B cell (primary cell): ENCODE measurements around the gene PALB2. TPM values are rescaled to one million over a fixed set of nuclear protein-coding genes. Genes with fewer than 3 reads are reported as not detected.

Source experiments
- ATAC-seq: fragments of 200-7000 bp; cut with Tn5 transposase; one replicate; pipeline ENCODE4 v1.10.0; 2021; ENCODE audit warnings: low read depth, mild to moderate bottlenecking, moderate number of reproducible peaks, moderate library complexity
- CTCF ChIA-PET: fragments of 350-600 bp; sonication (Branson Sonifier 250); formaldehyde crosslinking; loops from one replicate; lab custom pipeline; 2021; ENCODE audit warnings: antibody characterized with exemption, inconsistent platforms; lab: Charles Lee
- POLR2A ChIA-PET: fragments of 350-600 bp; sonication (Branson Sonifier 250); formaldehyde crosslinking; loops from one replicate; lab custom pipeline; 2021; ENCODE audit warnings: antibody characterized with exemption; lab: Charles Lee
- DNase-seq: peaks from one replicate; pipeline ENCODE4 v3.0.0; 2013
- H2AFZ ChIP-seq: 2 replicates; pipeline ENCODE4 v1.6.1; 2012; ENCODE audit warnings: mild to moderate bottlenecking, low read depth, low read length; ENCODE audit not compliant: insufficient read depth, poor library complexity, severe bottlenecking
- H3K27ac ChIP-seq, 2 donors: 1 replicate in 1 of 2; 2 replicates in 1 of 2; pipeline ENCODE4 v1.5.1; 2012 to 2013; ENCODE audit warnings: low read length in 2 of 2, mild to moderate bottlenecking in 2 of 2, moderate library complexity in 1 of 2
- H3K27me3 ChIP-seq, 4 experiments: fragments of 200-600 bp in 1 of 4; sonication (generic) in 1 of 4; replicated peaks in 1 of 4; 1 replicate in 2 of 4; 2 replicates in 2 of 4; pipeline versions ENCODE4 v1.6.1 to v1.7.0; 2013 to 2016; ENCODE audit warnings: low read length in 3 of 4, mild to moderate bottlenecking in 2 of 4, mixed read lengths in 1 of 4, moderate library complexity in 1 of 4; ENCODE audit not compliant: insufficient read depth in 4 of 4, control insufficient read depth in 3 of 4; ENCODE audit errors: control extremely low read depth in 1 of 4
- H3K36me3 ChIP-seq, 2 experiments: replicated peaks in 1 of 2; 1 replicate in 1 of 2; 2 replicates in 1 of 2; pipeline versions ENCODE4 v1.6.1 to v1.7.1; 2013; ENCODE audit warnings: low read length in 1 of 2; ENCODE audit not compliant: insufficient read depth in 2 of 2, control insufficient read depth in 1 of 2; ENCODE audit errors: control extremely low read depth in 1 of 2, extremely low read depth in 1 of 2
- H3K4me1 ChIP-seq, 2 donors: fragments of 200-600 bp in 1 of 2; sonication (generic) in 1 of 2; 1 replicate in 1 of 2; 2 replicates in 1 of 2; pipeline versions ENCODE4 v1.5.1 to v1.6.1; 2013 to 2017; ENCODE audit warnings: low read length in 2 of 2; ENCODE audit not compliant: control insufficient read depth in 2 of 2, insufficient read depth in 2 of 2
- H3K4me2 ChIP-seq: replicated peaks from 2 replicates; pipeline ENCODE3; 2012; ENCODE audit warnings: mild to moderate bottlenecking, low read depth, low read length; ENCODE audit not compliant: poor library complexity, severe bottlenecking
- H3K4me3 ChIP-seq, 5 experiments: fragments of 200-600 bp in 1 of 5; sonication (generic) in 1 of 5; 1 replicate in 3 of 5; 2 replicates in 2 of 5; pipeline versions ENCODE4 v1.5.1 to v1.7.0; 2011 to 2016; ENCODE audit warnings: low read length in 4 of 5, mild to moderate bottlenecking in 4 of 5, low read depth in 2 of 5, control low read depth in 1 of 5, moderate library complexity in 1 of 5; ENCODE audit not compliant: insufficient read depth in 1 of 5; ENCODE audit errors: control extremely low read depth in 1 of 5, extremely low read depth in 1 of 5
- H3K79me2 ChIP-seq: fragments of 200-600 bp; sonication (generic); one replicate; pipeline ENCODE4 v1.6.0; 2016; ENCODE audit warnings: low read length; ENCODE audit not compliant: control insufficient read depth, insufficient read depth
- H3K9ac ChIP-seq: fragments of 200-600 bp; sonication (generic); 2 replicates; pipeline ENCODE4 v1.6.1; 2017; ENCODE audit warnings: mild to moderate bottlenecking, low read length, moderate library complexity
- H3K9me3 ChIP-seq, 3 donors: one replicate each; pipeline versions ENCODE4 v1.6.1 to v1.7.1; 2013; ENCODE audit warnings: low read length in 2 of 3; ENCODE audit not compliant: control insufficient read depth in 2 of 3, insufficient read depth in 1 of 3; ENCODE audit errors: control extremely low read depth in 1 of 3
- H4K20me1 ChIP-seq: 2 replicates; pipeline ENCODE4 v1.6.0; 2012; ENCODE audit warnings: mild to moderate bottlenecking, low read length; ENCODE audit not compliant: insufficient read depth, control insufficient read depth, poor library complexity, severe bottlenecking
- H3K27ac Mint-ChIP-seq: one replicate; pipeline ENCODE4 v1.8.0; 2021; ENCODE audit warnings: mixed read lengths
- H3K27me3 Mint-ChIP-seq: one replicate; pipeline ENCODE4 v1.8.0; 2021; ENCODE audit warnings: mixed read lengths
- H3K4me1 Mint-ChIP-seq: one replicate; pipeline ENCODE4 v1.8.0; 2021; ENCODE audit warnings: mixed read lengths
- H3K4me3 Mint-ChIP-seq: one replicate; pipeline ENCODE4 v1.8.0; 2021; ENCODE audit warnings: mixed read lengths
- H3K9me3 Mint-ChIP-seq: one replicate; pipeline ENCODE4 v1.8.0; 2022; ENCODE audit warnings: mixed read lengths; ENCODE audit not compliant: insufficient read depth
- EZH2 ChIP-seq: IDR thresholded peaks from 2 replicates; pipeline ENCODE4 v1.6.1; 2012; ENCODE audit warnings: borderline replicate concordance, low read depth, mild to moderate bottlenecking, moderate library complexity, low read length; ENCODE audit not compliant: insufficient read depth, poor library complexity, severe bottlenecking
- WGBS: methylation state at CpG from one replicate; pipeline ENCODE4 v1.1.5; 2013; ENCODE audit warnings: missing lambda C conversion rate; ENCODE audit not compliant: insufficient coverage; 5-methylcytosine and 5-hydroxymethylcytosine counted together
- intact Hi-C: fragments of 100-400 bp; cut with micrococcal nuclease; formaldehyde crosslinking; loops from one replicate; pipeline ENCODE4 v1.10.0; 2022
- polyA plus RNA-seq: library from polyadenylated mRNA; depleted of rRNA; stranded (reverse); fragments of >200 nt; gene quantifications from 2 replicates; pipeline ENCODE4 v1.2.3, GENCODE V29; 2012
- total RNA-seq, 2 donors: library from RNA; stranded (reverse); fragments of 120-200 nt in 1 of 2; gene quantifications; 1 replicate in 1 of 2; 2 replicates in 1 of 2; pipeline versions ENCODE4 v1.2.3 to v1.2.4, GENCODE V29; 2013 to 2022
- TF ChIP-seq, protein P1 (sequence below): fragments of 200-600 bp; IDR thresholded peaks from one replicate; pipeline ENCODE4 v1.8.0; 2022; ENCODE audit warnings: antibody characterized with exemption, mild to moderate bottlenecking

PALB2 gene
- total and polyA plus RNA-seq, 2 donors (not counting 1 experiment from before 2014, with no cell fraction given), result 3.6 to 16.3 TPM

DNA sequence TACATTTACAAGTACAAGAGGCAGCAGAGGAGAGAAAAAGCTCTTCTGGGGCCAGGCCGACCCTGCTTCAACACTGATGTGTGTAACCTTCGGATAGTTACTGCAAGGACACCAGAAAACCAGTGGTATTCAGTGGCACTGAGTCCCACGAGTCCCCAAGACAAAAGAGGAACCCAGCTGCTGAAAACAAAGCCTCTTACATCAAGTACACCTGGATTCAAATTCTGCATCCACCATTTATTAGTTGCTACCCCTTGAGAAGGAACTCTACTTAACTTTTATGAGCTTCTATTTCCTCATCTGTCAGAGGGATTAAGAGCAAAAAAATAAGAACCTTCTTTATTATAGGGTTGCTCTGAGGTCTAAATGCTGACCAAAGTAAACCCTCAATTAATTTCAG is 86.6 kb downstream of the PALB2 start:
- DNase-seq, result no peak
- Mint-ChIP-seq H3K4me1 (peaks cover 28% of the 10 kb centered on the region), H3K9me3 (no peaks in the 10 kb centered on the region), H3K27ac (no peak overlapping the region), H3K4me3 (no peak overlapping the region), H3K27me3 (no peaks in the 10 kb centered on the region)
- Histone ChIP-seq H3K4me1 (peaks cover 11 to 20% of the 10 kb centered on the region in 2 donors), H4K20me1 (no peaks in the 10 kb centered on the region), H3K9me3 (no peaks in the 10 kb centered on the region), H3K36me3 (peaks cover 0 to 29% of the 10 kb centered on the region in 2 experiments), H2AFZ (no peak overlapping the region), H3K27me3 (no peaks in the 10 kb centered on the region), H3K79me2 (peaks cover 41% of the 10 kb centered on the region), H3K27ac (no peak overlapping the region), H3K4me3 (no peak overlapping the region), H3K4me2 (no peak overlapping the region), H3K9ac (no peak overlapping the region)
- intact Hi-C loops, result no loop called here
- 95% methylated on average over 3 of the region's 3 CpGs for WGBS
- TF ChIP-seq, protein P1, sequence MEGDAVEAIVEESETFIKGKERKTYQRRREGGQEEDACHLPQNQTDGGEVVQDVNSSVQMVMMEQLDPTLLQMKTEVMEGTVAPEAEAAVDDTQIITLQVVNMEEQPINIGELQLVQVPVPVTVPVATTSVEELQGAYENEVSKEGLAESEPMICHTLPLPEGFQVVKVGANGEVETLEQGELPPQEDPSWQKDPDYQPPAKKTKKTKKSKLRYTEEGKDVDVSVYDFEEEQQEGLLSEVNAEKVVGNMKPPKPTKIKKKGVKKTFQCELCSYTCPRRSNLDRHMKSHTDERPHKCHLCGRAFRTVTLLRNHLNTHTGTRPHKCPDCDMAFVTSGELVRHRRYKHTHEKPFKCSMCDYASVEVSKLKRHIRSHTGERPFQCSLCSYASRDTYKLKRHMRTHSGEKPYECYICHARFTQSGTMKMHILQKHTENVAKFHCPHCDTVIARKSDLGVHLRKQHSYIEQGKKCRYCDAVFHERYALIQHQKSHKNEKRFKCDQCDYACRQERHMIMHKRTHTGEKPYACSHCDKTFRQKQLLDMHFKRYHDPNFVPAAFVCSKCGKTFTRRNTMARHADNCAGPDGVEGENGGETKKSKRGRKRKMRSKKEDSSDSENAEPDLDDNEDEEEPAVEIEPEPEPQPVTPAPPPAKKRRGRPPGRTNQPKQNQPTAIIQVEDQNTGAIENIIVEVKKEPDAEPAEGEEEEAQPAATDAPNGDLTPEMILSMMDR, result no peak
- TF ChIP-seq EZH2, result no peak
- CTCF ChIA-PET, result interaction anchor here (0.9 to 1.7 kb wide), 7 partner anchors 15 to 120 kb away, joined by 3 to 5 read pairs (median 3); partner anchors contain the start of gene NDUFAB1
- no peak for ATAC-seq
- POLR2A ChIA-PET, result interaction anchor here (0.6 kb wide), 1 partner anchor 58 kb away, joined by 6 read pairs; no protein-coding TSS in a partner anchor

Other genes starting within 250 kb of the PALB2 start
- 21.3 and 23.3 TPM in 2 replicates for gene COG7, start 188.1 kb downstream of the PALB2 start, total RNA-seq
- 31.8 and 37.8 TPM in 2 replicates for gene COG7, start 188.1 kb downstream of the PALB2 start, polyA plus RNA-seq
- 832 and 865 TPM in 2 replicates for gene GGA2, start 130.8 kb downstream of the PALB2 start, total RNA-seq
- 227 and 310 TPM in 2 replicates for gene GGA2, start 130.8 kb downstream of the PALB2 start, polyA plus RNA-seq
- gene EARS2, start 84.0 kb downstream of the PALB2 start, total RNA-seq, result 14.6 and 14.7 TPM in 2 replicates
- 13.0 and 15.1 TPM in 2 replicates for gene EARS2, start 84.0 kb downstream of the PALB2 start, polyA plus RNA-seq
- gene UBFD1, start 83.6 kb downstream of the PALB2 start, total RNA-seq, result 47.3 and 49.2 TPM in 2 replicates
- gene UBFD1, start 83.6 kb downstream of the PALB2 start, polyA plus RNA-seq, result 12.8 and 14.4 TPM in 2 replicates
- 30.5 and 33.6 TPM in 2 replicates for gene NDUFAB1, start 45.0 kb downstream of the PALB2 start, total RNA-seq
- 30.6 and 39.3 TPM in 2 replicates for gene NDUFAB1, start 45.0 kb downstream of the PALB2 start, polyA plus RNA-seq
- gene DCTN5, start 156 bp upstream of the PALB2 start, total RNA-seq, result 58.3 and 62.3 TPM in 2 replicates
- 22.3 and 22.4 TPM in 2 replicates for gene DCTN5, start 156 bp upstream of the PALB2 start, polyA plus RNA-seq
- 2.7 and 3.0 TPM in 2 replicates for gene PLK1, start 37.6 kb upstream of the PALB2 start, total RNA-seq
- 2.0 and 3.5 TPM in 2 replicates for gene PLK1, start 37.6 kb upstream of the PALB2 start, polyA plus RNA-seq
- gene ERN2, start 71.9 kb upstream of the PALB2 start, total RNA-seq, result not detected in 2 replicates
- gene ERN2, start 71.9 kb upstream of the PALB2 start, polyA plus RNA-seq, result not detected in 2 replicates
- gene CHP2, start 113.7 kb upstream of the PALB2 start, total RNA-seq, result not detected in 2 replicates
- gene CHP2, start 113.7 kb upstream of the PALB2 start, polyA plus RNA-seq, result not detected in 2 replicates
- gene PRKCB, start 194.7 kb upstream of the PALB2 start, total RNA-seq, result 373 and 397 TPM in 2 replicates
- gene PRKCB, start 194.7 kb upstream of the PALB2 start, polyA plus RNA-seq, result 106 and 121 TPM in 2 replicates